HG02981 (cell line): ENCODE measurements around the gene MORC2.

ENCODE experiments used
- ATAC-seq: cut with Tn5 transposase; IDR thresholded peaks from one replicate; pipeline ENCODE4 v1.9.1; 2021; ENCODE audit warnings: mild to moderate bottlenecking, moderate library complexity; ENCODE audit not compliant: unreplicated experiment

The MORC2 gene

DNA sequence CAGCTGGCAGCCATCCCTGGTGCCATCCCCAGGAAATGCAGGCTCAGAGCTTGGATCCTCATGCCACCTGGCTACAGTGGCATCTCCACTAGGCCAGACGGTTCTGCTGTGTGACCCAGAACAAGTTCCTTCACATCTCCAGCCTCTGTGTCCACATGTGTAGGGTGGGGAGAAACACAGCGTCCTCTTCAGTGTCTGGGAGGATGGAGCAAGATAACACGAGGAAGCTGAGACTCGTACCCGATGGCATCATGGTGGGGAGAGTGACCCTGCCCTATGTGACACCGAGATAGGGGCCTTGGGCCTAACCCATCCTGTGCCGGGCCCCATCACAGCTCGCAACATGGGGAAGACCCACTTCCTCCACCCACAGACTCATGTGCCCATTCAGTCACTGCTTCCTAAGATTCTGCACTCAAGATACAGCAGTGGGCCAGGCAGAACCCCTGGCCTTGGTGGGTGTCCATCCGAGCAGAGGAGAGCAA, 78.5 kb downstream of the MORC2 start:
- no peak for ATAC-seq

- ATAC-seq, result no peak
Measured at GRCh38 chr22:30889268-30889995, 79.1 kb downstream of the MORC2 start.

DNA sequence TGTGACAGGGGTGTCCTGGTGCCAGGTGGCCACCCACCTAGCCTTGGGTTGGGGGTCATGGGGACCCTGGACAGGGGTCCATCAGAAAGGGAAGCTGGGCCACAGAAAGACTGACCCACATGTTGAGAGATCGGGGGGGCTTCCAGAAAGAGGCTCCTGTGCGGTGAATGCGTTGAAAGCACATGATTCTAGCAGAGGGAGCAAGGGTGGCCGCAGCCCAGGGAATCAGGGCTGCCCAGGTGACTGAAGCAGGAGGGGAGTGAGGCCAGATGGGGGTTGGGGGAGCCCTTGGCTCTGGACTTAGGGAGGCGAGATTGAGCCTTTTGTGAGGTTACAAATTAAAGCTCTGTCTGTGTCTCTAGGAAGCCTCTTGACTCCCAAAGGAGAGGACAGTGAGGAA, 80.7 kb downstream of the MORC2 start:
- no peak for ATAC-seq

GRCh38 chr22:30887453-30887852, 81.1 kb downstream of the MORC2 start:
- no peak for ATAC-seq

DNA sequence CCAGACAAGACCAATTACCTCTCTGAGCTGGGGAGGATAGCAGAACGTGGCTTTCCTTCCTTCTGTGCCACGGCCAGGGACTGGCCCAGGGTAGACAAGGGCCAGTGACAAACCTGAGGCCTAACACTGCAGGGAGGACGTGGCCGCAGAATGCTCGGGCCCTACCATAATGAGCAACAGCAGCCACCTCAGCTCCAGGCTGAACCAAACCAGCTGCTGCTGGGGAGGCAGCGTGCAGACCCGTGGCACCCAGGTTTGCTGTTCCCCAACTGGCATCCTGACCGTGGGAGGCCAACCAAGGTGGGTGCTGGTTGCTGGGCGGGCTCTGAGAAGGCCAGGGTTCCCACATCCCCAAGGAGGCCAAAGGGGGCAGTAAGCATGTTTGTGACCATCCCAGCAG, 83.0 kb downstream of the MORC2 start:
- ATAC-seq, result no peak

DNA sequence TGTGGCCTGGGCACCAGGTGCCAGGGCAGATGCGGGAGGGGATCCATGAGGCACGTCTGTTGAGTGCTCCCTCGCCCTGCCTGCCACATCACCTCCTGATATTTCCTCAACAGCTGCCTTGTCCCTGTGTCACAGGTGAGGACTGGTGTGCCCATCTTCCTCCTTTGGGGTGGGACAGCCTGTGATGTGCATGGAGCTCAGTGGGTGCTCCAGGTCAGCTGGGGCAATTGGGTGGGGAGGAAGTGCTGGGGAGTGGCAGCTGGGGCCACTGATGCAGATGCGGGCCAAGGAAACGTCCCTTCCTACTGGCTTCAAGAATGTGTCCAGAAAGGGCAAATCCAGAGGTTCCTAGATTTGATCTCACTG, 83.6 kb downstream of the MORC2 start:
- no peak for ATAC-seq

GRCh38 chr22:30884211-30885000, 84.2 kb downstream of the MORC2 start:
- no peak for ATAC-seq

DNA sequence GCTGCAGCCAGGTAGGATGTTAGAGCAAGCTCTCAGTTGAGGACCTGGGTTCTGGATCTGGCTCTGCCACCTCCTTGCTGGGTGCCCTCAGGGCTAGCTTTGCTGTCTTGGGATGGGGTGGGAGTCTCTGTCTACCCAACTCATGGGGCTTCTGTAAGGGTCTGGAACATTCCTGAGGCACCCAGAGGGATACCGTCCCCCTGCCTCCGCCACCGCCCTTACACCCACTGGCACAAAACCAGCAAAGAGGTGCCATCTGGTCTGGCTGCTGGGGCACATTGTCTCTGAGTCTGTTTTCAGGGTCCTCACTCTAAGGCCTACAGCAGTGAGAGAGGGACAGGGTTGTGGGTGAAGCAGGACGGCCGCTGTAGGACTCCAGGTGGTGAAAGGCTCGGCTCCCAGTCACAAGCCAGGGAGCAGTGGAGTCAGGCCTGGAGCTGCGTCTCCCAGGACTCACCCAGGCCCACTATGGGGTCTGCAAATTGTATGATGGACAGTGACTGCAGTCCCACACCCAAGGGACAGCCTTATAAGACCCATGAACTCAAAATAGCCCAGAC, 84.9 kb downstream of the MORC2 start:
- no peak for ATAC-seq

DNA sequence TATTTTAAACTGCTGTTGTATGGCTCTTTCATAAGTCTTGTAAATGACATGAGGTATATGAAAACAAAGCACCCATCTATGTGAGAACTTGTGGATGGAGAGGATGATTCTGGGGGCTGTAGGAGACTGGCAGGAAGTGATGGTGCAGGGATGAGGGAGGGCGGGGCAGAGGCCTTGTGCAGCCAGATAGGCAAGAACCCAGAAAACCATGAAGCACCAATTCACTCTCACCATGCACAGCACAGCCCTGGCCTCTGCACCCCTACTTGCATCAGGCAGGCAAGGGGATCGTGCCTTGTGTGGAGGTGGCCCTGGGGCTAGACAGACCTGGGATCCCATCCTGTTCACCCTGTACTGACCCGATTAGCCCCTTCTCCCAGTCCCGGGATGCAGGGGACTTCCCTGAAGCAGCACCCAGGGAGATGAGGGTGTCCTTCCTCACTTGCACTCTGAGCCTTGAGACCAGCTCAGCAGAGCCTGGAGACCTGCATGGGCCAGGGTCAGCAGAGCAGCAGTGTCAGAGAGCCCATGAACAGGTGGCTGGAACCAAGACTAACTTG, 85.5 kb downstream of the MORC2 start:
- ATAC-seq, result no peak

DNA sequence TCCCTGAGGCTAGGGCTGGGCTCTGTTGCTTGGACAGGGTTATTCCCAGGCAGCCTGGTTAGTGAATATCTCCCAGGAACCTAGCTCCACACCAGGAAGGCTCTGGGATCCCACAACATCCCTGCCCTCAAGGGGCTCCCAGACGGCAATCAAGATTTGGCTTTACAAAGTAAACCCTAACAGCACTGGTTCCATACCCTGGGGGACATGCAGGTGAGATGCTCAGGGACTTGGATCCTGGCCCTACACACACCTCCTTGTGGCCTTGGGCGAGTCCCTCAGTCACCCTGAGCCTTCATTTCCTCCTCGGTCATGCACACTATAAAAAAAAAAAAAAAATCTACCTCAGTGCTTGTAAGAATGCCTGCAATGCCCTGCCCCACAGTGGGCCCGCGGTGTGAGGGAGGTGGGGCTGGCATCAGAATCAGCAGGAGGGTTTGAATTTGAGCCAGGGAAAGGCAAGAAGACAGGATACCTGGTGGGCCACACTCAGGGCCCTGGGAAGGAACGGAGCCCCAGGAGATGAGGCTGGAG, 86.3 kb downstream of the MORC2 start:
- no peak for ATAC-seq

- no peak for ATAC-seq
Measured at GRCh38 chr22:30881361-30882183, 87.0 kb downstream of the MORC2 start.

DNA sequence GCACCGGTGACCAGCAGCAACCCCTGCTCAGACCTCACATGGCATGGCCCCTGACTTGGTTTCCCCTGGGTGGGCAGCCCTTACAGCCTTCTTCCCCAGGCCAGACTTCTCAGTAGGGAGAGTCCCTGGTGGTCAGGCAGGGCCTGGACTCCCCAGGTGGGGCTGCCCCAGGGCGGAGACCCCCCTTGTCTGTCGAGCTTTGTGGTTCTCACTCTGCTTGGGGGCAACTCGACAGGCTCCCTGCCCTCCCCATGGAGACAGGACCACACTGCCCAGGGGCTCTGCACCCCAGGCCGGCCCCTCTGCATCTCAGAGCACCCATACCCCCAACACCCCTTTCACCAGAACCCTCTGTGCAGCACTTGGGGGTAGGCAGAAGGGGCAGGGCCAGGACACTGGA, 87.7 kb downstream of the MORC2 start:
- no peak for ATAC-seq

- no peak for ATAC-seq
Measured at GRCh38 chr22:30880181-30880601, 88.4 kb downstream of the MORC2 start.

GRCh38 chr22:30879415-30879797, 89.2 kb downstream of the MORC2 start:
- no peak for ATAC-seq

DNA sequence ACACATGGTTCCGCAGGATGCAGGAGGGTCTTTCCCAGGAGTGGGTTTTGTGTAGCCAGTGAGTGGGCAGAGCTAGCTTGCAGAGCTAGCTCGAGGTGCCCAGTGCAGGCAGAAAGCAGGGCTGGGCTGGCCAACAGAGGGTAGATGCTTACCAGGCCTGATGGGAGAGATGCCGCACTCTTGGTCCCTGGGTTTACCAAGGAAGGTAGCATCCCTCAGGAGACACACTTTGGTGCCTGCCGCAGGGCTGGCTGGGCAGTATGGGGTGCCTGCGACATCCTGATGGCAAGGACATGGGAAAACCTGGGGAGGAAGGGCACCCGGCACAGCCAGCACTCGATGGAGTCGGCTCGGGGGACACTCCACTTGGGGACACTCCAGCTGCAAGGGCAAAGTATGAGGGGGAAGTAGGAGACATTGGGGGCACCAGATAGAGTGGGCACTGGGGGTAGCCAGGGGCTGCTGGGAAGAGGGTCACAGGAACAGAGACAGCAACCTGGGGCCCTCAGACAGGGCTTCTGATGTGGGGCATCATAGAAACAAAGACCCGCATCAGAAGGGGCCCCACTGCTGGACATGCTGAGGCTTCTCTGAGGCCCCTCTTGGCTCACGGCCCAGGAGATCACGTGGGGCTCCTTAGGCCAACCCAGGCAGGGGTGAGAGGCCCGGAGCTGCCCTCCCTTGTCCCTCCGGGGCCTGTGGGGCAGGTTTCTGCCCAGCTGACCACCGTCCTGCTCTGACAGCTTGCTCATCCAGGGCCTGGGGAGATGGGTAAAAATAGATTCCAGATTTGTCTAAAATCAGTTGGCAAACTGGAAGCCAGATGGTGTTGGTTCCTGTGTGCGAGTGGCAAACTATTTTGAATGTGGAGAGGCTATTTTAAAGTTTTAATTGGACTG, 89.8 kb downstream of the MORC2 start:
- no peak for ATAC-seq

DNA sequence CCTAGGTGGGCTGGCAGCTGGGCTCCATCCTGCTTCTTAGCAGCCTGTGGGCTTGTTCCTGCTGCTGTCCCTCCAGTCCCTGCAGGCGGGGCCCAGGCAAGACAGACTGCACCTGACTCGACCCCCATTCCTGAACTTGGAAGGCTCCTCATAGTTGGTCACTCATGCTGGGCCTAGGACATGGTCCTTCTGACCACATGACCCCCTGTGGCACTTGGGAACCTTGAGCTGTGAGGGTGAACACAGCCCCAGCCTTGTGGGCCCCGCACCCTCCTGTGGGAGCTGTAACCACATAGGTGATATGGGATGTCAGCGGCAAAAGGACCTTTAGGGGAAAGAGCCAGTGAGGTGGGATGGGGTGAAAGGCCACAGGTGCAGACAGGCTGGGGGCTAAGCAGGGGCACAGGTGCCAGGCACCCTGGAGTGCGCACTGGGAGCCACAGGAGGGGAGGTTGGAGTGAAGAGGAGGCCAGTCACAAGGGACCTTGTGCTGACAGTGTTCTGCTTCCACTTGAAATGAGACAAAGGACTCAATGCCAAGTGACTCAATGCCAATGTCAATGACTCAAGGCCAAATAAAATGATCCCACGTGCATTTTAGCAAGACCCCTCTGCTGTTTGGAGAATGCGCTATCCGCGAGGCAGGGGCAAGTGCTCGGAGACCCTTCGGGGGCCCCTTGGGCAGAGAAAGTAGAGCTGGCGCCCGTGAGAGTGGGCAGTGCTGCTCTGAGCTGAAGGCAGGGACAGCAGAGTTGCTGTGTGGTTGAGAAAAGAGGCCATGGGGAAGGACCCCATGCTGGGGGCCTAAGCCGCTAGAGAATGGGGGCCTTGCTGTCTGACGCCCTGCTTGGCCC, 90.7 kb downstream of the MORC2 start:
- no peak for ATAC-seq

GRCh38 chr22:30876915-30877553, 91.5 kb downstream of the MORC2 start:
- ATAC-seq, result no peak

- ATAC-seq, result no peak
Measured at GRCh38 chr22:30876221-30876751, 92.3 kb downstream of the MORC2 start.
